WTC11 (cell line): Measurements from ENCODE around the gene VWA7.

ENCODE experiments used
- ATF1 ChIP-seq: sonication (generic); formaldehyde crosslinking; IDR thresholded peaks from 2 replicates; pipeline ENCODE4 v1.8.1; 2023; ENCODE audit warnings: mild to moderate bottlenecking, moderate library complexity, missing genetic modification reagents
- ESRRA ChIP-seq: sonication (generic); formaldehyde crosslinking; IDR thresholded peaks from 2 replicates; pipeline ENCODE4 v1.8.1; 2022; ENCODE audit warnings: mild to moderate bottlenecking, missing genetic modification reagents, borderline replicate concordance
- GABPB1 ChIP-seq: sonication (generic); formaldehyde crosslinking; IDR thresholded peaks from 2 replicates; pipeline ENCODE4 v1.8.1; 2023; ENCODE audit warnings: mild to moderate bottlenecking, missing genetic modification reagents
- NR3C1 ChIP-seq: sonication (generic); formaldehyde crosslinking; conservative IDR thresholded peaks from 2 replicates; pipeline ENCODE4 v1.8.1; 2023; ENCODE audit warnings: low read depth, mild to moderate bottlenecking, missing genetic modification reagents
- RELA ChIP-seq: sonication (generic); formaldehyde crosslinking; IDR thresholded peaks from 2 replicates; pipeline ENCODE4 v1.8.1; 2022; ENCODE audit warnings: missing genetic modification reagents, mild to moderate bottlenecking, borderline replicate concordance
- ZNF232 ChIP-seq: sonication (generic); formaldehyde crosslinking; IDR thresholded peaks from 2 replicates; pipeline ENCODE4 v1.8.0; 2022; ENCODE audit warnings: mild to moderate bottlenecking, missing genetic modification reagents
- ZNF263 ChIP-seq: sonication (generic); formaldehyde crosslinking; IDR thresholded peaks from 2 replicates; pipeline ENCODE4 v1.8.1; 2022; ENCODE audit warnings: low read depth, mild to moderate bottlenecking, moderate library complexity, missing genetic modification reagents
- ZNF423 ChIP-seq: fragments of 250-450 bp; sonication (Bioruptor Pico); IDR thresholded peaks from 2 replicates; pipeline ENCODE4 v2.1.2; 2022; ENCODE audit warnings: mild to moderate bottlenecking, moderate library complexity
- TF ChIP-seq, protein P1 (sequence below): fragments of 200-600 bp; IDR thresholded peaks from 2 replicates; pipeline ENCODE4 v1.8.0; 2022; ENCODE audit warnings: antibody characterized with exemption
- TF ChIP-seq, protein P2 (sequence below): sonication (generic); formaldehyde crosslinking; conservative IDR thresholded peaks from 2 replicates; pipeline ENCODE4 v1.8.1; 2022; ENCODE audit warnings: mild to moderate bottlenecking, missing genetic modification reagents
- TF ChIP-seq, protein P3 (sequence below): sonication (generic); formaldehyde crosslinking; IDR thresholded peaks from 2 replicates; pipeline ENCODE4 v1.8.1; 2022; ENCODE audit warnings: low read depth, missing genetic modification reagents, borderline replicate concordance

DNA sequence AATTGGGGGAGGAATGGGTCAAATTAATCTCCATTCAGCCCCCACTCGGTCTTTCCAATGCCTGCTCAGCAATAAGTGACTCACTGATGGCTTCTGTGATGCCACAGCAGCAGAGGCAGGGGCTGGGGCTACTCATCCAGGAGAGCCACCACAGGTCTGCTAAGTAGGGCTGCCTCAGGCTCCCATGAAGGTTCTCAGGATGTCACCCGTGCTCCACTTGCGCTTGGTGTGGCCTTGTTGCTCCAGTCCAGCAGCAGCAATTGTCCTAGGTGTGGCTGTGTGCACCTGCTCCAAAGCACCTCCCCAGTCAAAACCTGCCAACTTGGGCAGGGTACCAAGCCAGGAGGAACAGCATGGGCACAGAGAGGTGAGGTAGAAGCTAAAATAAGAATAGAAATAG lies 55.0 kb downstream of the VWA7 start:
- TF ChIP-seq, protein P1, sequence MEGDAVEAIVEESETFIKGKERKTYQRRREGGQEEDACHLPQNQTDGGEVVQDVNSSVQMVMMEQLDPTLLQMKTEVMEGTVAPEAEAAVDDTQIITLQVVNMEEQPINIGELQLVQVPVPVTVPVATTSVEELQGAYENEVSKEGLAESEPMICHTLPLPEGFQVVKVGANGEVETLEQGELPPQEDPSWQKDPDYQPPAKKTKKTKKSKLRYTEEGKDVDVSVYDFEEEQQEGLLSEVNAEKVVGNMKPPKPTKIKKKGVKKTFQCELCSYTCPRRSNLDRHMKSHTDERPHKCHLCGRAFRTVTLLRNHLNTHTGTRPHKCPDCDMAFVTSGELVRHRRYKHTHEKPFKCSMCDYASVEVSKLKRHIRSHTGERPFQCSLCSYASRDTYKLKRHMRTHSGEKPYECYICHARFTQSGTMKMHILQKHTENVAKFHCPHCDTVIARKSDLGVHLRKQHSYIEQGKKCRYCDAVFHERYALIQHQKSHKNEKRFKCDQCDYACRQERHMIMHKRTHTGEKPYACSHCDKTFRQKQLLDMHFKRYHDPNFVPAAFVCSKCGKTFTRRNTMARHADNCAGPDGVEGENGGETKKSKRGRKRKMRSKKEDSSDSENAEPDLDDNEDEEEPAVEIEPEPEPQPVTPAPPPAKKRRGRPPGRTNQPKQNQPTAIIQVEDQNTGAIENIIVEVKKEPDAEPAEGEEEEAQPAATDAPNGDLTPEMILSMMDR = no peak
- TF ChIP-seq RELA (CRISPR knock-in tag) (no peak), ATF1 (CRISPR knock-in tag) (no peak), ZNF232 (CRISPR knock-in tag) (no peak), GABPB1 (CRISPR knock-in tag) (no peak), ZNF263 (CRISPR knock-in tag) (no peak), NR3C1 (no peak), ZNF423 (CRISPR knock-in tag) (no peak), ESRRA (no peak)
- TF ChIP-seq, protein P2, sequence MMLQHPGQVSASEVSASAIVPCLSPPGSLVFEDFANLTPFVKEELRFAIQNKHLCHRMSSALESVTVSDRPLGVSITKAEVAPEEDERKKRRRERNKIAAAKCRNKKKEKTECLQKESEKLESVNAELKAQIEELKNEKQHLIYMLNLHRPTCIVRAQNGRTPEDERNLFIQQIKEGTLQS (CRISPR knock-in tag) = no peak
- TF ChIP-seq, protein P3, sequence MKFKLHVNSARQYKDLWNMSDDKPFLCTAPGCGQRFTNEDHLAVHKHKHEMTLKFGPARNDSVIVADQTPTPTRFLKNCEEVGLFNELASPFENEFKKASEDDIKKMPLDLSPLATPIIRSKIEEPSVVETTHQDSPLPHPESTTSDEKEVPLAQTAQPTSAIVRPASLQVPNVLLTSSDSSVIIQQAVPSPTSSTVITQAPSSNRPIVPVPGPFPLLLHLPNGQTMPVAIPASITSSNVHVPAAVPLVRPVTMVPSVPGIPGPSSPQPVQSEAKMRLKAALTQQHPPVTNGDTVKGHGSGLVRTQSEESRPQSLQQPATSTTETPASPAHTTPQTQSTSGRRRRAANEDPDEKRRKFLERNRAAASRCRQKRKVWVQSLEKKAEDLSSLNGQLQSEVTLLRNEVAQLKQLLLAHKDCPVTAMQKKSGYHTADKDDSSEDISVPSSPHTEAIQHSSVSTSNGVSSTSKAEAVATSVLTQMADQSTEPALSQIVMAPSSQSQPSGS (CRISPR knock-in tag) = no peak
